ENCODE data around the gene CSH1.
A peak's percentile ranks its signal among the peaks of the same experiment; 100 is the strongest.
"Not testable (repeated sequence)": the region's sequence is repeated elsewhere in the genome, so short reads cannot be mapped to it uniquely, and the experiment has no call there.

CSH1 gene

DNA sequence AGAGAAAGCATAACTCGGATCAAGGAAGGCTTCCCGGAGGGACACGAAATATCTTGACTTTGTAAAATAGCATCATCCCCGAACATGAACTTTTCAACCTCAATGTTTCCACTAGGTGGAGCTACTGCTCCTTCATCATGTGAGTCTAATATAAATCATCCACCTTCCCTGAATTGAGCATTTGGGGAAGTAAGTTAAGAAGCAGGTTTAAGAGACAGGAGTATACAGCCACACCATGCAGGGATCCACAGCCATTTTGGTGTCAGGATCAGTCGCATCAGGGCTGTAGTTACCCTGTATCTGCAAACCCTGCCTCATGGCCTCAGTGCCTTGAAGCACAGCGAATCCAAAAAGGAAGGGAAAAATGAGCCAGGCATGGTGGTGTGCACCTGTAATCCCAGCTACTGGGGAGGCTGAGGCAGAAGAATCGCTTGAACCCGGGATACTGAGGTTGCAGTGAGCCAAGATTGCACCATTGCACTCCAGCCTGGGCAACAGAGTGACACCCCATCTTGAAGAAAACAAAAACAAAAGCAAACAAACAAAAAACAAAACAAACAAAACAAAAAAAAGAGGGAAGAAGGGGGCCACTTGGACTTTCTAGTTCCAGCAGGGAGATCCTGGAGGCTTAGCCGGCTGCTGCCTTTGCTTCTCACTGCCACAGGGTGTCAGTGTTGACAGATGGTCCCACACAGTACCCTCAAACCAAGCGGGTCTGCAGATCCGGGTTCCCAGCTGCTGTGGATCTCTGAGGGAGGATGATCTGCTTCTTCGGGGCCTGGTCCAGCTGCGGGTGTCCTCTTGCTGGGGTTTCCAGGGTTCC, 7.1 kb downstream of the CSH1 start:
- not testable (repeated sequence) for H3K36me3 ChIP-seq (ENCODE audit: low read depth); H3K4me1 ChIP-seq (ENCODE audit: insufficient read depth, poor library complexity, severe bottlenecking); DNase-seq (ENCODE audit: low spot score); H3K27me3 ChIP-seq (ENCODE audit: insufficient read depth, poor library complexity, severe bottlenecking); H3K27ac ChIP-seq (ENCODE audit: poor library complexity, severe bottlenecking); H3K4me3 ChIP-seq (ENCODE audit: severe bottlenecking); H3K9me3 ChIP-seq (ENCODE audit: severe bottlenecking)
- TF ChIP-seq, protein P1, sequence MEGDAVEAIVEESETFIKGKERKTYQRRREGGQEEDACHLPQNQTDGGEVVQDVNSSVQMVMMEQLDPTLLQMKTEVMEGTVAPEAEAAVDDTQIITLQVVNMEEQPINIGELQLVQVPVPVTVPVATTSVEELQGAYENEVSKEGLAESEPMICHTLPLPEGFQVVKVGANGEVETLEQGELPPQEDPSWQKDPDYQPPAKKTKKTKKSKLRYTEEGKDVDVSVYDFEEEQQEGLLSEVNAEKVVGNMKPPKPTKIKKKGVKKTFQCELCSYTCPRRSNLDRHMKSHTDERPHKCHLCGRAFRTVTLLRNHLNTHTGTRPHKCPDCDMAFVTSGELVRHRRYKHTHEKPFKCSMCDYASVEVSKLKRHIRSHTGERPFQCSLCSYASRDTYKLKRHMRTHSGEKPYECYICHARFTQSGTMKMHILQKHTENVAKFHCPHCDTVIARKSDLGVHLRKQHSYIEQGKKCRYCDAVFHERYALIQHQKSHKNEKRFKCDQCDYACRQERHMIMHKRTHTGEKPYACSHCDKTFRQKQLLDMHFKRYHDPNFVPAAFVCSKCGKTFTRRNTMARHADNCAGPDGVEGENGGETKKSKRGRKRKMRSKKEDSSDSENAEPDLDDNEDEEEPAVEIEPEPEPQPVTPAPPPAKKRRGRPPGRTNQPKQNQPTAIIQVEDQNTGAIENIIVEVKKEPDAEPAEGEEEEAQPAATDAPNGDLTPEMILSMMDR (IDR thresholded peaks at IDR 0.05; ENCODE audit: poor library complexity, severe bottlenecking) = peak; percentile 65
- ATAC-seq (ENCODE audit: low read depth) = peak; percentile 69; the same call in 2 of the 3 replicates

DNA sequence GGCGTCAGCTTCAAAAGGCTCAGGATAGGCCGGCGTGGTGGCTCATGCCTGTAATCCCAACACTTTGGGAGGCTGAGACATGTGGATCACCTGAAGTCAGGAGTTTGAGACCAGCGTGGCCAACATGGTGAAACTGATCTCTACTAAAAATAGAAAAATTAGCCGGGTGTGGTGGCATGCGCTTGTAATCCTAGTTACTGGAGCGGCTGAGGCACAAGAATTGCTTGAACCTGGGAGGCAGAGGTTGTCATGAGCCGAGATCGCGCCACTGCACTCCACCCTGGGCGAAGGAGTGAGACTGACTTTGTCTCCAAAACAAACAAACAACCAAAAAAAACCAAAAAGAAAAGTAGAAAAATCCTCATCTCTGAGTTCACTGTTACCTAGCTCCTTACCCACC, 11.3 kb downstream of the CSH1 start:
- H3K36me3 ChIP-seq (ENCODE audit: low read depth) = not testable (repeated sequence)

DNA sequence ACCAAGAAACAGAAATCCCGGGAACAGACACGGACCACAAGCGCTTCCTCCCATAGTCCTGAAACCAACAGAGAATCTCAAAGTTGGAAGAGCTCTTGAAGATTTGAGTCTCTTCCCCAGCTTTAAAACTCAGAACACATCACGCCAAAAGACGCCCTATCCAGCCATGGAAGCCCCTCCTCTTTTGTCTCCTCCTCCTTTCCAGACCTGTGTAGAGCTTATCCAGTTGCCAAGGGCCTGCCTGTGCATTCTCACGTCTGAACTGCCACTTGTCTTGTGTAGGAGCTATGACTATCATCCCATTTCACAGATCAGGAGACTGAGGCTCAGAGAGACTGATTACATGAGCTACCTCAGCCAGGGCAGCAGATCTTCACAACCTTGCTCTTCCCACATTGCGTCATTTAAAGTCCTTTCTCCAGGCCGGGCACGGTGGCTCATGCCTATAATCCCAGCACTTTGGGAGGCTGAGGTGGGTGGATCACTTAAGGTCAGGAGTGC, 13.7 kb downstream of the CSH1 start:
- not testable (repeated sequence) for H3K36me3 ChIP-seq (ENCODE audit: low read depth); H3K27me3 ChIP-seq (ENCODE audit: insufficient read depth, poor library complexity, severe bottlenecking); H3K27ac ChIP-seq (ENCODE audit: poor library complexity, severe bottlenecking); DNase-seq (ENCODE audit: low spot score); H3K4me1 ChIP-seq (ENCODE audit: insufficient read depth, poor library complexity, severe bottlenecking); H3K4me3 ChIP-seq (ENCODE audit: severe bottlenecking); ATAC-seq (ENCODE audit: low read depth); H3K9me3 ChIP-seq (ENCODE audit: severe bottlenecking)
- TF ChIP-seq, protein P1 (IDR thresholded peaks at IDR 0.05; ENCODE audit: poor library complexity, severe bottlenecking) = peak; percentile 29

More for the DNA sequence above, 11.3 kb downstream of the CSH1 start:
- not testable (repeated sequence) for DNase-seq (ENCODE audit: low spot score); H3K4me3 ChIP-seq (ENCODE audit: severe bottlenecking); H3K4me1 ChIP-seq (ENCODE audit: insufficient read depth, poor library complexity, severe bottlenecking); ATAC-seq (ENCODE audit: low read depth); H3K27ac ChIP-seq (ENCODE audit: poor library complexity, severe bottlenecking); H3K27me3 ChIP-seq (ENCODE audit: insufficient read depth, poor library complexity, severe bottlenecking); H3K9me3 ChIP-seq (ENCODE audit: severe bottlenecking)

DNA sequence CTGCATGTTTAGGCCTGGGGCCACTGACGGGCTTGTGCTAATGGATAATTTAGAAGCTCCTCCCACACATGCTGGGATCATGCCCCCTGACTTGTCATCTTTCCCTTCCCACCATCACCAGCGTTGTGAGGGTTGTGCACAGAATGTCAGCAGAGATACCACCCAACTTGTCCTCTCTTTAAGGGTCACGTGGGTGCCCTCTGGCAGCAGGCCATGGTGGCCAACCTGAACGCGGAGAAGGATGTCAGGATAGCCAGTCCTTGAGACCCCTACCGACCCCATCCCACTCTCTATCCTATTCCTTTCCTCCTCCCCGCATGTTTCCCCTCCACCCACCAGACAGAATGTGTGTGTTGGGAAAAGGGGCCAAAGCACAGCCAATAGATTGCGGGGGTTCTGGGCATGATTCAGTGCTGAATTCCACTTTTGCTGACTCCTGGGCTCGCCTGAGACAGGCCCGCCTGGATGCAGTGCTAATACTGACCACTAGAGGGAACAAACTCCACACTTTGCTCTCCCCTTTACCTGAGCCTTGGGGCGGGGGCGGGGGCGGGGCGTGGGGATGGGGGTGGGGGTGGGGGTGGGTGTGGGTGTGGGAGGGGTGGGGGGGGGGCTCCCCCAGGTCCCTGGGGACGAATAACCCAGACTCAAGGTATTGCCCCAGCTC, 14.3 kb downstream of the CSH1 start, which contains the start of gene GH2:
Gene GH2, minus strand, starts transcription at position 10 of the 667 bp plus-strand sequence. CDS start 143 bp downstream, outside the sequence.
- DNase-seq (ENCODE audit: low spot score) (no peak), ATAC-seq (ENCODE audit: low read depth) (peak; percentile 90)
- H3K27me3 ChIP-seq (ENCODE audit: insufficient read depth, poor library complexity, severe bottlenecking) = no peaks in the 10 kb centered on the region
- no peaks in the 10 kb centered on the region for H3K4me1 ChIP-seq (ENCODE audit: insufficient read depth, poor library complexity, severe bottlenecking)
- no peaks in the 10 kb centered on the region for H3K9me3 ChIP-seq (ENCODE audit: severe bottlenecking)
- H3K36me3 ChIP-seq (ENCODE audit: low read depth) = no peaks in the 10 kb centered on the region
- no peak within 1 kb of the TSS for H3K27ac ChIP-seq (ENCODE audit: poor library complexity, severe bottlenecking)
- TF ChIP-seq, protein P1 (IDR thresholded peaks at IDR 0.05; ENCODE audit: poor library complexity, severe bottlenecking) = peak; percentile 37
- H3K4me3 ChIP-seq (ENCODE audit: severe bottlenecking) = no peak within 1 kb of the TSS

DNA sequence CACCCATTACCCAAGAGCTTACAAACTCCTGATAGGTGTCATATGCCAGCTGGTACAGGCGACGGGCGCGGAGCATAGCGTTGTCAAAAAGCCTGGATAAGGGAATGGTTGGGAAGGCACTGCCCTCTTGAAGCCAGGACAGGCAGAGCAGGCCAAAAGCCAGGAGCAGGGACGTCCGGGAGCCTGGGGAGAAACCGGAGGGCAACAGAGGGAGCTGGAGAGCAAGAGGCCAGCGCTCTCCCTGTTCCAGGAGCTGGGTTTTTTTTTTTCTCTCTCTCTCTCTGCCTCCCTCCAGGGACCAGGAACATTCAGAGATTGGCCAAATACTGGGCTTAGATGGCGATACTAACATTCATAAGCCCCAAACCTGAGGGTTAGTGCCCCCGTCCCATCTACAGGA, 15.0 kb downstream of the CSH1 start:
- not testable (repeated sequence) for ATAC-seq (ENCODE audit: low read depth); DNase-seq (ENCODE audit: low spot score); H3K4me1 ChIP-seq (ENCODE audit: insufficient read depth, poor library complexity, severe bottlenecking); H3K4me3 ChIP-seq (ENCODE audit: severe bottlenecking); H3K27me3 ChIP-seq (ENCODE audit: insufficient read depth, poor library complexity, severe bottlenecking); H3K27ac ChIP-seq (ENCODE audit: poor library complexity, severe bottlenecking); H3K9me3 ChIP-seq (ENCODE audit: severe bottlenecking); H3K36me3 ChIP-seq (ENCODE audit: low read depth)
